HG02981 (cell line): ENCODE data around the gene YIPF2.
"Not testable (repeated sequence)": the region's sequence is repeated elsewhere in the genome, so short reads cannot be mapped to it uniquely, and the experiment has no call there.

ENCODE experiments used
- ATAC-seq: cut with Tn5 transposase; IDR thresholded peaks from one replicate; pipeline ENCODE4 v1.9.1; 2021; ENCODE audit warnings: mild to moderate bottlenecking, moderate library complexity; ENCODE audit not compliant: unreplicated experiment

Gene YIPF2

GRCh38 chr19:10878253-10878652 is 50.2 kb downstream of the YIPF2 start:
- no peak for ATAC-seq

- not testable (repeated sequence) for ATAC-seq
Measured at GRCh38 chr19:10877608-10878007, 50.8 kb downstream of the YIPF2 start.

GRCh38 chr19:10876459-10877240 is 51.8 kb downstream of the YIPF2 start:
- peak; percentile 56 for ATAC-seq

GRCh38 chr19:10874024-10874423 is 54.4 kb downstream of the YIPF2 start:
- no peak for ATAC-seq

- no peak for ATAC-seq
Measured at GRCh38 chr19:10872546-10873107, 55.8 kb downstream of the YIPF2 start.
